Suprapubic skin (tissue), 4 donors: ENCODE data around the gene CCL3. TPM values are rescaled to one million over a fixed set of nuclear protein-coding genes. Genes with fewer than 3 reads are reported as not detected.
"Not testable (repeated sequence)": the region's sequence is repeated elsewhere in the genome, so short reads cannot be mapped to it uniquely, and the experiment has no call there.

ENCODE experiments used
- DNase-seq, 2 donors: peaks; one replicate each; pipeline ENCODE4 v3.0.0-alpha.2; 2019; ENCODE audit warnings: low spot score in 2 of 2
- H3K27ac ChIP-seq: fragments of 200-600 bp; sonication (generic); one replicate; pipeline ENCODE4 v1.5.1; 2019
- H3K27me3 ChIP-seq: fragments of 200-600 bp; sonication (generic); one replicate; pipeline ENCODE4 v1.5.1; 2019
- H3K36me3 ChIP-seq: fragments of 200-600 bp; sonication (generic); one replicate; pipeline ENCODE4 v1.5.1; 2019
- H3K4me1 ChIP-seq: fragments of 200-600 bp; sonication (generic); one replicate; pipeline ENCODE4 v1.5.1; 2019
- H3K4me3 ChIP-seq: fragments of 200-600 bp; sonication (generic); one replicate; pipeline ENCODE4 v1.5.1; 2019; ENCODE audit warnings: mild to moderate bottlenecking
- H3K9me3 ChIP-seq: fragments of 200-600 bp; sonication (generic); one replicate; pipeline ENCODE4 v1.5.1; 2019
- EP300 ChIP-seq: sonication (generic); formaldehyde crosslinking; IDR thresholded peaks from one replicate; pipeline ENCODE4 v1.6.1; 2017; ENCODE audit warnings: antibody characterized with exemption
- POLR2A ChIP-seq, 2 donors: fragments of 450-650 bp; IDR thresholded peaks; one replicate each; pipeline ENCODE4 v1.6.1; 2017; ENCODE audit warnings: antibody characterized with exemption in 2 of 2, mild to moderate bottlenecking in 2 of 2, moderate library complexity in 2 of 2
- POLR2AphosphoS5 ChIP-seq, 3 donors: sonication (generic); formaldehyde crosslinking; IDR thresholded peaks; one replicate each; pipeline ENCODE4 v1.6.1; 2017; ENCODE audit warnings: antibody characterized with exemption in 3 of 3
- WGBS: methylation state at CpG from one replicate; pipeline ENCODE4 v1.1.5; 2018; 5-methylcytosine and 5-hydroxymethylcytosine counted together
- total RNA-seq, 4 donors: library from RNA; depleted of rRNA; stranded (reverse); fragments of >200 nt; gene quantifications; one replicate each; pipeline ENCODE4 v1.1.0, GENCODE V29; 2016
- TF ChIP-seq, protein P1 (sequence below), 2 donors: fragments of 200-600 bp in 1 of 2; fragments of 450-650 bp in 1 of 2; sonication (generic) in 1 of 2; IDR thresholded peaks; one replicate each; pipeline ENCODE4 v1.5.1; 2016 to 2019; ENCODE audit warnings: antibody characterized with exemption in 2 of 2, mild to moderate bottlenecking in 1 of 2, moderate library complexity in 1 of 2

The CCL3 gene
- total RNA-seq, 4 donors from 2014 or later, result 0.79 TPM; not detected in 3

DNA sequence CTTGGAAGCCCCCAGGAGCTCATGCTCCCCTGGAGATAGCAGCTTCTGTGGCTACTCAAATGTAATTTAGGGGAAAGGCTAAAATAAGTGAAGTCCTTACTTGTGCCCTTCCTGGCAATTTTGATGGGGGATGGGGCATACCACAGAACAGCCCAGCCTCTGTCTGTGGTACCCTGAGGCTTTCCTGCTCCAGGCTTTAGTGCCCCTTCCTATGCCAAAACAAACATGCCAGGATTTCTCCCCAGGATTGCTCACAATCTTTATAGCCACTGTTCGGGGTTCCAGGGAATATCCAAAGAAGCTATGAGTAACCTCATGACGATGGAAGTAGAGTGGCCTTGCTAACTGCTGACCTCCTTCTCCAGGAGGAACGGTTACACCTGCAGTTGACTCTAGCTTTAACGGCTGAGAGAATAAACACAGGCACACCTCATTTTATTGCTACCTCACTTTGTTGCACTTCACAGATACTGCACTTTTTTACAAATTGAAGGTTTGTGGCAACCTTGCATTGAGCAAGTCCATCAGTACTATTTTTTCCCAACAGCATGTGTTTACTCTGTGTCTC lies 38.6 kb upstream of the CCL3 start:
- TF ChIP-seq, protein P1, sequence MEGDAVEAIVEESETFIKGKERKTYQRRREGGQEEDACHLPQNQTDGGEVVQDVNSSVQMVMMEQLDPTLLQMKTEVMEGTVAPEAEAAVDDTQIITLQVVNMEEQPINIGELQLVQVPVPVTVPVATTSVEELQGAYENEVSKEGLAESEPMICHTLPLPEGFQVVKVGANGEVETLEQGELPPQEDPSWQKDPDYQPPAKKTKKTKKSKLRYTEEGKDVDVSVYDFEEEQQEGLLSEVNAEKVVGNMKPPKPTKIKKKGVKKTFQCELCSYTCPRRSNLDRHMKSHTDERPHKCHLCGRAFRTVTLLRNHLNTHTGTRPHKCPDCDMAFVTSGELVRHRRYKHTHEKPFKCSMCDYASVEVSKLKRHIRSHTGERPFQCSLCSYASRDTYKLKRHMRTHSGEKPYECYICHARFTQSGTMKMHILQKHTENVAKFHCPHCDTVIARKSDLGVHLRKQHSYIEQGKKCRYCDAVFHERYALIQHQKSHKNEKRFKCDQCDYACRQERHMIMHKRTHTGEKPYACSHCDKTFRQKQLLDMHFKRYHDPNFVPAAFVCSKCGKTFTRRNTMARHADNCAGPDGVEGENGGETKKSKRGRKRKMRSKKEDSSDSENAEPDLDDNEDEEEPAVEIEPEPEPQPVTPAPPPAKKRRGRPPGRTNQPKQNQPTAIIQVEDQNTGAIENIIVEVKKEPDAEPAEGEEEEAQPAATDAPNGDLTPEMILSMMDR (IDR thresholded peaks at IDR 0.05), result no peak
- TF ChIP-seq POLR2A (IDR thresholded peaks at IDR 0.05) (no peak), POLR2AphosphoS5 (IDR thresholded peaks at IDR 0.05) (no peak), EP300 (no peak)
- DNase-seq, result no peak
- Histone ChIP-seq H3K4me3 (no peak overlapping the region), H3K36me3 (no peaks in the 10 kb centered on the region), H3K27ac (no peak overlapping the region), H3K9me3 (peaks cover 18% of the 10 kb centered on the region), H3K27me3 (peaks cover 30% of the 10 kb centered on the region), H3K4me1 (no peaks in the 10 kb centered on the region)
- 84% methylated on average over 4 of the region's 4 CpGs for WGBS

DNA sequence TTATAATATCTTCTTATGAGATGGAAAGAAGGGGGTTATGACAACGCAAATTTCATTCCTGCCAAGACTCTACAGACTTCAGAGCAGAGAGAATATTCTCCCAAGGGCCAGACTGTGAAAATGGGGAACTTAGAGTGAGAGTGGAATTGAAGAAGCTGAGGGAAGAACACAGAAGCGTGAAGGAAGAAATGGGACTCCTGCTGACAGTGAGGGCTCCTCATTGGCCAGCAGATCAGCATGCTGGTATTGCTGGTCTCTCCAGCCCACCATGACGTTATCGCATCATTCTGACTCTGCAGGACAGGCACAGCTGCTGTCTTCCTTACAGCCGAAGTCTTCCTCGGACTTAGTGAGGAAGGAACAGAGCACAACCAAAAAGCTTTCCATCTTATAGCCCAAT lies 38.0 kb upstream of the CCL3 start:
- DNase-seq, result no peak
- H3K27ac ChIP-seq, result no peak overlapping the region
- TF ChIP-seq POLR2AphosphoS5 (IDR thresholded peaks at IDR 0.05) (no peak), EP300 (no peak), POLR2A (IDR thresholded peaks at IDR 0.05) (no peak)
- TF ChIP-seq, protein P1 (IDR thresholded peaks at IDR 0.05), result no peak
- peaks cover 26% of the 10 kb centered on the region for H3K27me3 ChIP-seq
- peaks cover 18% of the 10 kb centered on the region for H3K9me3 ChIP-seq
- WGBS, result 77% methylated on average over 6 of the region's 6 CpGs
- no peak overlapping the region for H3K4me3 ChIP-seq
- no peaks in the 10 kb centered on the region for H3K4me1 ChIP-seq
- no peaks in the 10 kb centered on the region for H3K36me3 ChIP-seq

DNA sequence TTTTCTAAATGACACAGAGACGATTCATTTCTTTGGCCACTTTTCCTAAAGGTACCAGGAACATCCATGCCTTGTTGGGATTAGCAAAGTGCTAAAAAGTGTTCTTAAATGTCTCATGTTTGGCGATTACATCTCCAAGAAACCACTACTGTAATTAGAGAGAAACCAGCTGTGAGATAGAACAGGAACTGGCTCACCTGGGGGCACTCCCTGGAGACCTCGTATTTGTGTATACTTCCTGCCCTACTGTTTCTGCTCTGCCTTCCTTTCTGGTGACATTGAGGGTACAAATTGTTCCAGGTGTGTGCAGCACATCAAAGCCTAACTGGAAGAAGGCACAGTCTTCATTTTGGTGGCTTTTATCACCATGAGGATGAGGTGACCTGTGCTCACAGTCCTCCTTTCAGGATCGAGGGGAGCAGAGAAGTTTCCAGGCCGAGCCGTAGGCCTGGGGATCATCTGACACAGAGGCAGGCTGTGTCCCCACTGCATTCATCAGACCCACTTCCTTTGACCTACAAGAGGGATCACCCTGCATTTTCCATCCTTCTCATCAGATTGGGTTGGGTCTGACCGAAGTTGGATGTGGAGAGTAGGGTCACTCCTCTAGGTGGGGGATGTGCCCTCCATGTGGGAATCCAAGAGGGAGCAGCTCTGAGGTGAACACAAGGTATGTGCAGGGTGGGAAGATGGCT lies 37.4 kb upstream of the CCL3 start:
- H3K27me3 ChIP-seq, result peaks cover 25% of the 10 kb centered on the region
- no peak for TF ChIP-seq POLR2A (IDR thresholded peaks at IDR 0.05)
- TF ChIP-seq POLR2AphosphoS5 (IDR thresholded peaks at IDR 0.05), result no peak
- TF ChIP-seq EP300, result no peak
- TF ChIP-seq, protein P1 (IDR thresholded peaks at IDR 0.05), result no peak
- H3K36me3 ChIP-seq, result no peaks in the 10 kb centered on the region
- H3K4me1 ChIP-seq, result no peaks in the 10 kb centered on the region
- no peak for DNase-seq
- H3K9me3 ChIP-seq, result peaks cover 18% of the 10 kb centered on the region
- H3K4me3 ChIP-seq, result no peak overlapping the region
- WGBS, result 83% methylated on average over 7 of the region's 7 CpGs
- no peak overlapping the region for H3K27ac ChIP-seq

DNA sequence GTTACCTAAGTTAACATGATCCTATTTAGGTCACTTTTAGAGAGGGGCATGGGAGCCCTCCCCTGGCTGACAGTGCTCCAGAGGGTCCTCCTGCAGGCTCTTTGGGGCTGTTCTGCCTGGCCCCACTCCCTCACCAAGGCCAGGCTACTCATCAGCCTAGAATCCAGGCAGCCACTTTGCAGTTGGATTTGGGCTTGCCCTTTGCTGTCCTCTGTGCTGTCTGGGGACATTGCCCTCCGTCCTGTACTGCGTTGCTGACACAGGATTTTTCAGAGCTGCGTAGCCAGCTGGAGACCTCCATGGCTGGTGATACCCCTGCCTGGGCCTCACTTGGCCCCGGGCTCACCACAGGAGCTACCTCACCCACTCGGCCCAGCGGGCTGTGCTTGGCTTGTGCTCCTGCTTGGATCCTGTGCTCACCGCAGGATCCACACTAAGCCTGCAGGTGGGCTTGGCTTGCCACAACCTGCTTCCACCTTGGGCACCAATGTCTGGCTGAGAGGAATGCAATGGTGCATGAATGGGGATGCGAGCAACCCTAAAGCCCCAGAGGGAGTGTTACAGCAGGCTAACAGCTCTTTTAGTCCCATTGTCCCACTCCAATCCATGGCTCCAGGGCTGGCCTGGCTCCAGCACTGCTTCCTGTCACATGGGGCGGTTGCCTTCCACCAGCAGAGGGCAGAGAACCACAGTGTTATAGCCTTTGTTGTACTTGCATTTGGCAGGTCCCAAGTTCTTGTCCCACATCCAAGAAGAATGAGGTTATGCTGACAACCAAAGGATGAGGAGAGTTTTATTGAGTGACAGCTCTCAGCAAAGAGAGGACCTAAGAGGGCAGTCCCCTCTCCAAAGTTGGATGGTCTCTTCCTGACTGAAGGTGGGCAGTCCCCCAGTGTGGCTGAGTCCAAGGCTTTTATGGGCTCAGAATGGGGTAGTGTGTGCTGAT lies 35.2 kb upstream of the CCL3 start:
- no peak overlapping the region for H3K27ac ChIP-seq
- no peak overlapping the region for H3K4me3 ChIP-seq
- H3K27me3 ChIP-seq, result peaks cover 25% of the 10 kb centered on the region
- 73% methylated on average over 7 of the region's 9 CpGs for WGBS
- DNase-seq, result no peak
- no peaks in the 10 kb centered on the region for H3K4me1 ChIP-seq
- no peak for TF ChIP-seq POLR2AphosphoS5 (IDR thresholded peaks at IDR 0.05)
- H3K36me3 ChIP-seq, result no peaks in the 10 kb centered on the region
- H3K9me3 ChIP-seq, result peaks cover 18% of the 10 kb centered on the region

DNA sequence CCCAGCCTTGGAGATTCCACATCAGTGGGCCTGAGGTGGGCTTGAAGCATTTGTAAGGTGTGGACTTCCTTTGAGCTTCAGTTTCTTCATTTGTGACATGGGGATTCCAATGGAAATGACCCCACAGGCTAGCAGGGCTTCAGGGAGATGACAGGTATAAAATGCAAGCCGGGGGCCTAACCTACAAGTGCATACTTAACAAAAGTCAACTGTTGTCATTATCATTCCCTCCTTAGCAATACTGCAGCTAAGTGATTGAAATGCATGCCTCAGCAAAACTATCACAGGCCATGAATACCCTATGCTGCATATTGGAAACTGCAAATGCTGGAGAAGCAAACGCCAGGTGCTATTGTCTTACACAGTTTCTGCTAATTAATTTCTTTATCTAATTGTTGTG lies 33.5 kb upstream of the CCL3 start:
- WGBS, result 81% methylated on average over 2 of the region's 2 CpGs
- Histone ChIP-seq H3K4me3 (no peak overlapping the region), H3K27ac (no peak overlapping the region), H3K36me3 (no peaks in the 10 kb centered on the region), H3K4me1 (no peaks in the 10 kb centered on the region), H3K27me3 (peaks cover 15% of the 10 kb centered on the region), H3K9me3 (peaks cover 18% of the 10 kb centered on the region)
- DNase-seq, result no peak
- TF ChIP-seq, protein P1 (IDR thresholded peaks at IDR 0.05), result no peak
- TF ChIP-seq POLR2A (IDR thresholded peaks at IDR 0.05), result no peak
- TF ChIP-seq POLR2AphosphoS5 (IDR thresholded peaks at IDR 0.05), result no peak
- no peak for TF ChIP-seq EP300

DNA sequence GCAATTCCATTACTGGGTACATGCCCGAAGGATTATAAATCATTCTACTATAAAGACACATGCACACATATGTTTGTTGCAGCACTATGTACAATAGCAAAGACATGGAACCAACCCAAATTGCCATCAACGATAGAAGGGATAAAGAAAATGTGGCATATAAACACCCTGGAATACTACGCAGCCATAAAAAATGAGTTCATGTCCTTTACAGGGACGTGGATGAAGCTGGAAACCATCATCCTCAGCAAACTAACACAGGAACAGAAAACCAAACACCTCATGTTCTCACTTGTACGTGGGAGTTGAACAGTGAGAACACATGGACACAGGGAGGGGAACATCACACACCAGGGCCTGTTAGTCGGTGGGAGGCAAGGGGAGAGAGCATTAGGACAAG lies 31.2 kb upstream of the CCL3 start:
- 66% methylated on average over 6 of the region's 6 CpGs for WGBS
- not testable (repeated sequence) for H3K4me3 ChIP-seq, H3K27me3 ChIP-seq, H3K4me1 ChIP-seq, H3K36me3 ChIP-seq, DNase-seq, H3K27ac ChIP-seq
- H3K9me3 ChIP-seq, result peaks cover 13% of the 10 kb centered on the region
